Suppressor macrophage treated with lipopolysaccharide for 1 hour (primary cell): ENCODE results near the gene REXO4.
"Not testable (repeated sequence)": the region's sequence is repeated elsewhere in the genome, so short reads cannot be mapped to it uniquely, and the experiment has no call there.

ENCODE experiments used
- DNase-seq, 3 donors: peaks; one replicate each; pipeline ENCODE4 v3.0.0-alpha.2; 2020 to 2022

REXO4 gene

DNA sequence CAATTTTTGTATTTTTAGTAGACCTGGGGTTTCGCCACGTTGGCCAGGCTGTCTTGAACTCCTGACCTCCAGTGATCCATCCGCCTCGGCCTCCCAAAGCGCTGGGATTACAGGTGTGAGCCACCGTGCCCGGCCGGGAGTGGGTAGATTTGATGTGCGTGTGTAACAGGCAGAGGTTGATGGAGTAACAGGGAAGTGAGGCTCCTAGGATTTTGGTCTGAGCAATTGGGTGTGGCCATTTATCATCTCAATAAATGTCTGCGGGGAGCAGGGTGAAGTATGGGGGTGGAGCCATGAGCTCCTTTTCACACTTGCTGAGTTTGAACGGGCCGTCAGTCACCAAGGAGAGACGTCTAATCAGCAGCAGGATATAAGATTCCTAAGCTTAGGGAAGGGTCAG is 1.2 kb upstream of the REXO4 start:
- no peak for DNase-seq

DNA sequence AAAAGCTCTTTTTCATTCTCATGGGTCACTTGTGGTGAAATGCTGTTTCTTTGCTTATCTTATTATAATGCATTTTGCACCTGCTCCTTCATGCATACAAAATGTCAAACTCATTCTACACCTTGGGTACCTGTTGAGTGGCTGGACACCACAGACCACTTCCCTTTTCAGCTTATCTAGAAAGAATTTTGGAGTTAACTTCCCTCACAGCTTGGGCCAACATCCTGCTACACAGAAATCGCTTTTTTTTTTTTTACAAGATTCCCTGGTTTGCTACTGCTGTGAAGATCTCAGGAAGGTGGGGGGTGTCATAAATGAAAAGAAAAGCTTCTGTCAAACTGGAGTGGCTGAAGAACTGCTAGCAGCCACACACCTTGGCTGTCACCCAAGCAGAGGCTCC is 2.6 kb downstream of the REXO4 start:
- DNase-seq: no peak

GRCh38 chr9:133408042-133408441 is 9.8 kb downstream of the REXO4 start:
- DNase-seq: no peak

- peak; percentile 81 to 89 (median 89) for DNase-seq
These were observed 11.1 kb downstream of the REXO4 start for GRCh38 chr9:133406480-133407307.

DNA sequence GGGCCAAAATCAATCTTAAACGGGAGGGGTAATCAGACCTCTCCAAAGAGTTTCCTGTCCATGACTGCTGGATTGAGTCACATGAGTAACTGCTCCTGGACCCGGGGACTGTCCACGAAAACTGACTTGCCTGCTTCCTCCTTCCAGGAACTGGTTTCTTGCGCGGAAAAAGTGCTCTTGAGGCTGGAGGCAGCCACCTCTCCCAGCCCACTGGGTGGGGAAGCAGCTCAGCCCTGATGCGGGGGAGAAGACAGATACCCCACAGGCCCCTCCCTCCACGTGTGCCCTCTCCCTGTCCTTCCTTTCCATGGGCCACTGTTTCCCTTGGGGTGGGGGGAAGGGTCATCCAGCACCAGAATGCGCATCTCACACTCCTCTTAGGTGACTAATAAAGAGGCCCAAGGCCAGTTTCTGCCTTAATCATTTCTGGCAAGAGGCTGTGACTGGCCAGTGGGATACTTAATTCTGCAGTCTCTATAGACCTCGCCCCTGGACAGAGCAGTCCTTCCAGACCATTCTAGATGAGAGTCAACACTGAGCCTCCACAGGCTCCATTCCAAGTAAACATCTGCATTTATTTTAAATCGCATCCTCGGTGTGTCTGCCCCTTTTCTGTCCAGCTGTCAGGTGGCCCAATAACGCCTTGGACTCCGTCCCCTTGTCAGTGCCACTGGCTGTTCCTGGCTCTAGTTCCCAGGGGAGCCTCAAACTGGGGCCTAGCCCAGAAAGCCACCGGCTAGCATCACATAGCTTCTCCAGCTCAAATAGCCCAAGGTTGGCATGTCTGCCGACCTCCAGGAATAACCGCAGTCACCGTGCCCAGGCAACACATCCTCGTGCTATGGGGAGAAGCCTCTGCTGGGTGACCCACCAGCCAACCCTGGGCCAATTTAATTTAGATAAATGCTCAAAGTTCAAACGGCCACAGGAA is 12.0 kb downstream of the REXO4 start:
- no peak for DNase-seq

DNA sequence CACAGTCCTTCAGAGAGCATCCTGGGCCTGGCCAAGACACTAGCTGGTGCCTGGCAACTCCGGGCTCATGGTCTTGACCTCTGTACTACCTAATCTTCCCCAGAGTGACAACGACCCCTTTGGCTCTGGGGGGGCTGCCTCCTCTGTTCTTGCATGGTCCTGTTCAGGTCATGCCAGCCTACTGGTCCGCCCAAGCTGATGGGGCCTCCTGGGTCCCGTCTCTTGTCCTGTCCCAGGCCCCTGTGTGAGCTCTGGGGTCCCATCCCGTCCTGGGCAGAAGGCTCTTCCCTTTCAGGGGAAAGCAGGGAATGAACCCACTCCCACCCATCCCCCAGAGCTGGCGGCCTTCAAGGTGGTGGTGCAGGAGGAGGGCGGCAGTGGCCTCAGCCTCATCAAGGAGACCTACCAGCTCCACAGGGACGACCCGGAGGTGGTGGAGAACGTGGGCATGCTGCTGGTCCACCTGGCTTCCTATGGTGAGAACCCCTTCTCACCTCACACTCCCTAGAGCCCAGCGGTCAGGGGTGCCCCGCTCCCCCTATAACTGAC is 13.3 kb downstream of the REXO4 start:
- no peak for DNase-seq

DNA sequence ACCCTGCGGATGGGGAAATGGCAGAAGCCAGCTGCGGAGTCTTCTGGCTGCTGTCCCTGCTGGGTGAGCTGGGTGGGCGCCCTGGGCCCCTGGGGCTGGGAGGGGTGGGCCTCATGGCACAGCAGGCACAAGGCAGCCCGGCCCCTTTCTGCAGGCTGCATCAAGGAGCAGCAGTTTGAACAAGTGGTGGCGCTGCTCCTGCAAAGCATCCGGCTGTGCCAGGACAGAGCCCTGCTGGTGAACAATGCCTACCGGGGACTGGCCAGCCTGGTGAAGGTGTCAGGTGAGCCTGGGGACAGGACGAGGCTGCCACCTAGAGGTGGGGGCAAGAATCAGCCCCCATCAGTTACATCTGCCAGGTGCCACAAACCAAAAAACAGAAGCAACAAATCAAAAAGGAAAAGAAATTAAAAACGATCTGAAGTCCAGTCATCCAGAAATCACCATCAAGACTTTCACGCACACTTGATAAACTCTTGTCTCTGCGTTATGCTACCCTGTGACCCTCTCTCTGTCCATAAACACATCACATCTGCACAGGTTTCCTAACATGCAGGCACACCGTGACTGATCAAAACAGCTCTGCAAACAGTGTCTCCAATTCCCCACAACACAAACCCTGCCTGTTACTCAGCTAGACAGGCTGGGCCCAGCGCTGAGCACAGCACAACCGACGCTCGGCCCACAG is 13.9 kb downstream of the REXO4 start:
- DNase-seq: peak; percentile 27 to 61 (median 36)

- no peak for DNase-seq
These were observed 15.1 kb downstream of the REXO4 start for GRCh38 chr9:133402689-133403088.

- no peak for DNase-seq
These were observed 16.2 kb downstream of the REXO4 start for GRCh38 chr9:133401588-133401987.

DNA sequence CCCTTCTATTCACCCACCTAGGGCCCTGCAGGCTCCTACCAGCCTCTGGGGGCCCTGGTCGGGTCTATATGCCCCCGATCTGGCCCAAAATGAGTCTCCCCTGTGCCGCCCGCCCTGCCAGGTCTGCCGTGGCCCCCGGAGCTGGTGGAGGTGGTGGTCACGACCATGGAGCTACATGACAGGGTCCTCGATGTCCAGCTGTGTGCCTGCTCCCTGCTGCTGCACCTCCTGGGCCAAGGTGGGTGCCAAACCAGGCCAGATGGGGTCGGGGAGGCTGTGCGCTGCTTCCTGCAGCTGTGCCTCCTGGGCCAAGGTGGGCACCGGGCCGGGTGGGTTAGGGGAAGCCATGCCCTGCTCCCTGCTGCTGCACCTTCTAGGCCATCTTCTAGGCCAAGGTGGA is 17.5 kb downstream of the REXO4 start:
- no peak for DNase-seq

DNA sequence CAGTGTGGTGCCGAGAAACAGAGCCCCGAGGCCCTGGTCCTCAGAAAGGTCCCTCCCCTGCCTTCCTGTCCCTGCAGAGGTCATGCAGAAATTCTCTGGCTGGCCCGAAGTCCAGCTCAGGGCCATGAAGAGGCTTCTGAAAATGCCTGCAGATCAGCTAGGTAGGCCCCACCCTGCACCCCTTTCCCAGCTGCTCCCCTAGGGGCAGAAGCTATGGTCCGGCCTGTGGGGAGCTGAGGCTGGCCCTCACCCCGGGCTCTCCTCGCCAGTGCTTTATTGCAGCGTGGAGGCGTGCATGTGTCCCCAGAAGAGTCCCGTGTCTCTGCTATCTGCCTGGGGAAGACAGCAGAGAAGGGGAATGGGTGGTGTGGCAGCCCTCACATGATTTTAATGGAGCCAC is 19.9 kb downstream of the REXO4 start:
- DNase-seq: peak in 1 of 3 donors; percentile 16

- peak in 1 of 3 donors; percentile 6 for DNase-seq
These were observed 20.4 kb downstream of the REXO4 start for GRCh38 chr9:133397370-133397769.

- peak in 2 of 3 donors; percentile 17 to 35 for DNase-seq
These were observed 20.9 kb downstream of the REXO4 start for GRCh38 chr9:133396952-133397351.

- peak in 1 of 3 donors; percentile 3 for DNase-seq
These were observed 23.0 kb downstream of the REXO4 start for GRCh38 chr9:133394687-133395271.

DNA sequence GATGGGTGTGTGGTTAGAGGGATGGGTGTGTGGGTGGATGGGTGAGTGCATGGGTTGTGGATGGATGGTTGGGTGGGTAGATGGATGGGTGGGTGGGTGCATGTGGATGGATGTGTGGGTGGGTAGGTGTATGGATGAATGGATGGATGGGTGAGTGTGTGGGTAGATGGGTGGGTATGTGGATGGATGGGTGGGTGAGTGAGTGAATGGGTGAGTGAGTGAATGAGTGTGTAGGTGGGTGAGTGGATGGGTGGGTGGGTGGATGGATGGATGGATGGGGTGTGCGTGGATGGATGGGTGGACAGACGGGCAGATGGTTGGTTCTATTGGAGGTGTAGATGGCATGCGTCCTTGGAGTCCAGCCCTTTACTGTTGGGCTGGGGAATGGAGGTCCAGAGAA is 24.4 kb downstream of the REXO4 start:
- no peak for DNase-seq

GRCh38 chr9:133392308-133392707 is 25.5 kb downstream of the REXO4 start:
- not testable (repeated sequence) for DNase-seq

DNA sequence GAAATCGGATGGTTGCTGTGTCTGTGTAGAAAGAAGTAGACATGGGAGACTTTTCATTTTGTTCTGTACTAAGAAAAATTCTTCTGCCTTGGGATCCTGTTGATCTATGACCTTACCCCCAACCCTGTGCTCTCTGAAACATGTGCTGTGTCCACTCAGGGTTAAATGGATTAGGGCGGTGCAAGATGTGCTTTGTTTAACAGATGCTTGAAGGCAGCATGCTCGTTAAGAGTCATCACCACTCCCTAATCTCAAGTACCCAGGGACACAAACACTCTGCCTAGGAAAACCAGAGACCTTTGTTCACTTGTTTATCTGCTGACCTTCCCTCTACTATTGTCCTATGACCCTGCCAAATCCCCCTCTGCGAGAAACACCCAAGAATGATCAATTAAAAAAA is 26.4 kb downstream of the REXO4 start:
- DNase-seq: not testable (repeated sequence)

DNA sequence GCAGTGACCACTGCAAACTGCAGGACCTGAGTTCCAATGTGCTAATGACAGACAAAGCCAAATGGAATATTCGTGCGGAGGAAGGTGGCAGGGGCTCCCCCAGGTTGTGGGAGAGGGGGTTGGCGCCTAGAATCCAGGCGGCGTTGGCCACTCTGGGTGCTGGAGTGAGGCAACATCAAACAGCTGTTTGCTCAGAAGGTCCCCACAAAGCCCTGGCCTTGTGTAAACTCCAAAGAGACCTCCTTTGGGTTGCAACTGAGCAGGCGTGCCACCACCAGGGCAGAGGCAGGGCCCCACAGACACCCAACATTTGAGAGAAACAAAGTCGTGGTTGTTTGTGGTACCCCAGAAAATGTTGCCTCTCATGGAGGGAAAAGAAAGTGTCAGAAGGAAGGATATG is 27.1 kb downstream of the REXO4 start:
- DNase-seq: peak in 1 of 3 donors; percentile 4

DNA sequence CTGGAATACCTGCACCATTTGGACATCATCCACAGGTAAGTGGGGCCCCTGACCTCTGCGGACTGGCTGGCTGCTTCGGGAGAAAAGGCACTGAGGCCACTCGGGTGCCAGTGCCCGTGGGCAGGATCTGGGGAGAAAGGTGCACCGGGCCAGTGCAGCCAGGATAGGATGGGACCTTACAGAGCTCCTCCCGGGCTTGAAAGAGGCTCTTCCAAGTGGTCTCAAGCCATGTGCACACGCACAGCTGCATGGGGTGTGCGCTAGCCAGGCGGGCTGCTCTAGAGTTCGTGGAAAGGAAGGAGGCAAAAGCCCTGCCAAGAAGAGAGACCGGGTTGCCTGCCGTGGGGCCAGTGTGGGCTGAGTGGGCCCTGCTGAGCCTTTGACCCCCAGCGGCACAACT is 28.2 kb downstream of the REXO4 start:
- peak in 1 of 3 donors; percentile 16 for DNase-seq

DNA sequence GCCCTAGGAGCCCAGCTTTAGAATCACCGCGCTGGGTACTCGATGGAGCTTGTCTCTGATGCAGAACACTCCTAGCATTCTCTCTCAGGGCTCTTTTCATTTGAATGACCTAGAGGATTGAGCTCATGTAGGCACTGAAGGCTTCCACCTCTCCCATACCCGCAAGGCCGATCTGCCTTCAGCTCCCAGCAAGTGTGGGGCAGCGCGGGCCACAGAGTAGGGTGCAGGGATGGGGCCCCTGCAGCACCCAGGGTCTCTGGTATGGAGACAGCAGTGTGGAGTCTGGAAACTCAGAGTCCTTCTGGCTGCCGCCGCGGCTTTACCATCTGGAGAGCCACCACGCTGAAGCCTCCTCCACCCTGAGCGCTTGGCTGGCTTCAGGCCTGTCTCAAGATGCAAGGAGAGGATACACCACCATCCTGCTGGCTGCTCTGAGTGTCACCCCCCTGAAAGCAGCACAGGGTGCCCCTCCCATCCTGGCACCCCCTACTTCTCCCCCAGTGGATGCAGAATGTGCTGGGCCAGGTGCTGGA is 28.7 kb downstream of the REXO4 start:
- peak in 1 of 3 donors; percentile 9 for DNase-seq

DNA sequence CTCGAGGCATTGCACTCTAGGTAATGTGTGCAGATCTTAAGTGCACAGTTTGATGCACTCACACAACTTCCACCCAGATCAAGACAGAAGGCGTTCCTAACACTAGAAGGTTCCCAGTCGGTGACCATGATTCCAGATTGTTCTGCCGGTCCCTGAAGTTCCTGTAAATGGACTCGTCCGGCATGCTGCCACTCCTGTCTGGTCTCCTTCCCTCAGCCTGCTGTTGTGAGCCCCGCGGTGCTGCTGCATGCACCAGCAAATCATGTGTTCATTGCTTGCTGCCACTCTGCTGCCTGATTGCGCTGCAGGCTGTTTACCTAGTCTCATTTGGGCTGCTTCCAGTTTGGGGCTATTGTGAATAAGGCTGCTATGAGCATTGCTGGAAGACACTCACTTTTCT is 30.1 kb downstream of the REXO4 start:
- DNase-seq: no peak

DNA sequence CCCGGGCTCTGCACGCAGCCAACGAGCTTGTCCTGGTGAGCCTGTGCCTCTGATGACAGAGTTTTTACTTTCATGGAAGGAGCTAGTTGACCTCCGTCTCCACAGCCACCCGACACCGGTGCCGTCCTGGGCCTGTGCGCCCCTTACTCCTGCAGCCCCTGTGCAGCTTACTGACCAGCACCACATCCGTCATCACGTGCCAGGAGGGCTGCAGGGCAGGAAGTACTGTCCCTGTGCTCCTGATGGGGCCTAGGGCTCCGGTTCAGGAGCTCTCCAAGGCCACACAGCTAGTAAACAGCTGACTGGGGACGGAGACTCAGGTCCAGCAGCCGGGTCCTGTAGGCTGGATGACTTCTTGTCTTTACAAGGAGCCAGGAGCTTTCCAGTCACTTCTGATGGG is 31.5 kb downstream of the REXO4 start:
- DNase-seq: no peak
